HepG2 (cell line): Measurements from ENCODE around the gene TXNL4B. TPM values are rescaled to one million over a fixed set of nuclear protein-coding genes. Genes with fewer than 3 reads are reported as not detected.

ENCODE experiments used
- HCFC1 ChIP-seq: fragments of 150-350 bp; IDR thresholded peaks from 2 replicates; pipeline ENCODE4 v1.6.1; 2014; ENCODE audit warnings: low read depth, low read length
- HES4 ChIP-seq: sonication (generic); formaldehyde crosslinking; IDR thresholded peaks from 2 replicates; pipeline ENCODE4 v1.9.0; 2021; ENCODE audit warnings: mild to moderate bottlenecking, missing genetic modification reagents, borderline replicate concordance
- HHEX ChIP-seq: IDR thresholded peaks from 2 replicates; pipeline ENCODE4 v1.6.1; 2016; ENCODE audit warnings: control low read depth
- HNRNPH1 ChIP-seq: fragments of 200-400 bp; formaldehyde crosslinking; optimal IDR thresholded peaks from 2 replicates; pipeline ENCODE3; 2017; ENCODE audit warnings: mild to moderate bottlenecking, low read depth, low read length
- JUN ChIP-seq: sonication (generic); formaldehyde crosslinking; IDR thresholded peaks from 2 replicates; pipeline ENCODE4 v1.4.0; 2020; ENCODE audit warnings: mild to moderate bottlenecking, missing genetic modification reagents
- MEF2D ChIP-seq: sonication (generic); formaldehyde crosslinking; IDR thresholded peaks from 2 replicates; pipeline ENCODE4 v1.5.1; 2020; ENCODE audit warnings: mild to moderate bottlenecking, missing genetic modification reagents
- NFE2 ChIP-seq: sonication (generic); formaldehyde crosslinking; IDR thresholded peaks from 2 replicates; pipeline ENCODE4 v1.4.0; 2020; ENCODE audit warnings: missing genetic modification reagents
- RARA ChIP-seq: IDR thresholded peaks from 2 replicates; pipeline ENCODE4 v1.6.1; 2016; ENCODE audit warnings: missing genetic modification reagents, missing compliant biosample characterization
- RBAK ChIP-seq: sonication (generic); formaldehyde crosslinking; IDR thresholded peaks from 2 replicates; pipeline ENCODE4 v1.5.1; 2020; ENCODE audit warnings: mild to moderate bottlenecking, missing genetic modification reagents
- SP1 ChIP-seq, 2 experiments: fragments of 450-650 bp in 1 of 2; sonication (generic) in 1 of 2; formaldehyde crosslinking in 1 of 2; IDR thresholded peaks; 2 replicates each; pipeline versions ENCODE4 v1.4.0 to v1.6.1; 2016 to 2020; ENCODE audit warnings: missing genetic modification reagents in 1 of 2
- SUZ12 ChIP-seq: fragments of 150-350 bp; IDR thresholded peaks from 2 replicates; pipeline ENCODE4 v1.6.1; 2014; ENCODE audit warnings: low read depth, low read length
- TEAD3 ChIP-seq: optimal IDR thresholded peaks from 2 replicates; pipeline ENCODE3; 2016; ENCODE audit warnings: borderline replicate concordance
- ZC3H13 ChIP-seq: sonication (generic); formaldehyde crosslinking; IDR thresholded peaks from 2 replicates; pipeline ENCODE4 v1.8.1; 2023; ENCODE audit warnings: mild to moderate bottlenecking, missing genetic modification reagents, moderate library complexity
- ZIK1 ChIP-seq: sonication (generic); formaldehyde crosslinking; IDR thresholded peaks from 2 replicates; pipeline ENCODE4 v1.5.0; 2020; ENCODE audit warnings: mild to moderate bottlenecking, low read depth, missing genetic modification reagents, borderline replicate concordance
- ZNF274 ChIP-seq: sonication (generic); formaldehyde crosslinking; IDR thresholded peaks from 2 replicates; pipeline ENCODE4 v1.5.1; 2020; ENCODE audit warnings: mild to moderate bottlenecking, missing genetic modification reagents
- ZNF614 ChIP-seq: IDR thresholded peaks from 2 replicates; pipeline ENCODE4 v1.6.1; 2018; ENCODE audit warnings: missing biosample characterization, missing genetic modification reagents, inconsistent platforms, borderline replicate concordance
- ZNF816 ChIP-seq: sonication (generic); formaldehyde crosslinking; IDR thresholded peaks from 2 replicates; pipeline ENCODE4 v1.8.0; 2022; ENCODE audit warnings: missing genetic modification reagents, mild to moderate bottlenecking, borderline replicate concordance
- polyA plus RNA-seq, 8 experiments: library from polyadenylated mRNA; depleted of rRNA in 3 of 8; stranded (reverse) in 7 of 8; unstranded in 1 of 8; fragments of >200 nt; fragmentation: Illumina TruSeq in 4 of 8; extraction: Trizol in 4 of 8; gene quantifications; 2 replicates each; pipeline versions ENCODE4 v1.2.1 to v1.2.3, GENCODE V29; 2011 to 2016; ENCODE audit warnings: low read depth in 4 of 8, missing spikeins in 1 of 8, mixed read lengths in 1 of 8; ENCODE audit not compliant: insufficient read depth in 1 of 8
- total RNA-seq, 5 experiments: library from RNA; depleted of rRNA; stranded (reverse); fragments of >200 nt; fragmentation: Illumina TruSeq; extraction: Trizol; gene quantifications; 2 replicates each; pipeline ENCODE4 v1.2.3, GENCODE V29; 2016; ENCODE audit warnings: low read depth in 1 of 5
- TF ChIP-seq, protein P1 (sequence below): sonication (generic); formaldehyde crosslinking; IDR thresholded peaks from 2 replicates; pipeline ENCODE4 v1.4.0; 2020; ENCODE audit warnings: missing genetic modification reagents, low read depth, mild to moderate bottlenecking, borderline replicate concordance
- TF ChIP-seq, protein P2 (sequence below): sonication (generic); formaldehyde crosslinking; conservative IDR thresholded peaks from 2 replicates; pipeline ENCODE4 v1.4.0; 2020; ENCODE audit warnings: mild to moderate bottlenecking, missing genetic modification reagents, moderate library complexity
- TF ChIP-seq, protein P3 (sequence below): IDR thresholded peaks from 2 replicates; pipeline ENCODE4 v1.6.1; 2012; ENCODE audit warnings: inconsistent platforms
- TF ChIP-seq, protein P4 (sequence below): sonication (generic); formaldehyde crosslinking; IDR thresholded peaks from 2 replicates; pipeline ENCODE4 v1.5.1; 2020; ENCODE audit warnings: missing genetic modification reagents, mild to moderate bottlenecking, borderline replicate concordance
- TF ChIP-seq, protein P5 (sequence below): sonication (generic); formaldehyde crosslinking; IDR thresholded peaks from 2 replicates; pipeline ENCODE4 v1.5.0; 2020; ENCODE audit warnings: missing genetic modification reagents, mild to moderate bottlenecking, borderline replicate concordance

The TXNL4B gene
- total and polyA plus RNA-seq, 2 of the 13 experiments (the other 11 are each of a cell fraction or from before 2014, with no cell fraction given) = 17.4 to 18.3 TPM

DNA sequence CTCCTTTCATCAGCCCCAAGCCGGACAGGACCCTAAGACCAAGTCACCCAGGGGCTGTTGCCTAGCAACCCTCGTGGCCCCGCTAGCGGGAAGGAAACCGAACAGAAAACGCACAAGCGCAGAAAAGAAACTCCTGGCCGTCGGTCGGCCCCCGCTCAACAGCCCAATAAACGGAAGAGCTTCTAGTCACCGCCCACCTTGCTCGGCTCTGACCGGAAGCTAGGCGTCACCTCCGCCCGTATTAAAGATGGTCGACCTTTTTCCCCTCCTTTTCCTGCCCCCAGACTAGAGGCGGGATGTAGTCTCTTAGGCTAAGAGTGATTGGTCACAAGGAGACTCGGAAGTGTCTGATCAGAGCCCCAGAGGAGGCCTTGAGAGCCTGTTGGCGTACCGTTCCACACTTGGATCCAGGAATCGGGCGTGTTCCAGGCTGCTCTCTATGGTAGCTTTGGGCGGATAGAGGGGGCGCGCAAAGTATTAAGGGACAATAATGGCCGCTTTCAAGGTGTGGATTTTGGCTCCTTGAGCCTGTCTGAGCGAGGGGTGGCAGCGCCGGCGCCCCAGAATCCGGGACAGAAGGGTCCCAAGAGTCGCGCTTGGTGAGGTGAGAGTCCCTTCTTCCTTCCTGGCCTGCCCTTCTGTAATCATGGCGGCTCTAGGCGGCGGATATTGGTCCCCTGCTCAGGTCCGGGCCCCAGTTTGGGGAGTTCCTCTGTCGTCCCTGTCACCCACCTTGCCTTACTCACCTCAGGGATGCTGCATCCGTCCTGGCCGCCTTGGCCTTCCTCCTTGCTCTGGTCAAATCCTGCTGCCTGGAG lies at the start of gene TXNL4B, which contains the start of gene DHX38 (continued):
- TF ChIP-seq JUN (CRISPR knock-in tag) (no peak), RARA (CRISPR knock-in tag) (peak; percentile 12; the same call in 1 of the 2 replicates), HCFC1 (peak; percentile 75), HNRNPH1 (no peak), NFE2 (CRISPR knock-in tag) (no peak), HES4 (CRISPR knock-in tag) (no peak; the same call in 1 of the 2 replicates), ZNF274 (peak; percentile 97), HHEX (CRISPR knock-in tag) (peak; percentile 64), SUZ12 (no peak), RBAK (no peak), ZC3H13 (CRISPR knock-in tag) (no peak), ZIK1 (CRISPR knock-in tag) (no peak), SP1 (IDR thresholded peaks at IDR 0.05) (no peak), SP1 (CRISPR knock-in tag; IDR thresholded peaks at IDR 0.05) (peak; percentile 79), TEAD3 (CRISPR knock-in tag) (peak; percentile 23), ZNF614 (no peak), ZNF816 (CRISPR knock-in tag) (peak; percentile 88), MEF2D (CRISPR knock-in tag) (0 out of 2 replicates have a peak, but pooled peaks have one; percentile 54)
- TF ChIP-seq, protein P1, sequence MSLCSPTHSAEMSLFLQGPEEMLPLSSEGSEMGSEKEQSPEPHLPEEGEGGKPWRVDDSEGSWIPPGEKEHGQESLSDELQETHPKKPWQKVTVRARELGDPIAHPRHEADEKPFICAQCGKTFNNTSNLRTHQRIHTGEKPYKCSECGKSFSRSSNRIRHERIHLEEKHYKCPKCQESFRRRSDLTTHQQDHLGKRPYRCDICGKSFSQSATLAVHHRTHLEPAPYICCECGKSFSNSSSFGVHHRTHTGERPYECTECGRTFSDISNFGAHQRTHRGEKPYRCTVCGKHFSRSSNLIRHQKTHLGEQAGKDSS (CRISPR knock-in tag) = 0 out of 2 replicates have a peak, but pooled peaks have one; percentile 67
- TF ChIP-seq, protein P2, sequence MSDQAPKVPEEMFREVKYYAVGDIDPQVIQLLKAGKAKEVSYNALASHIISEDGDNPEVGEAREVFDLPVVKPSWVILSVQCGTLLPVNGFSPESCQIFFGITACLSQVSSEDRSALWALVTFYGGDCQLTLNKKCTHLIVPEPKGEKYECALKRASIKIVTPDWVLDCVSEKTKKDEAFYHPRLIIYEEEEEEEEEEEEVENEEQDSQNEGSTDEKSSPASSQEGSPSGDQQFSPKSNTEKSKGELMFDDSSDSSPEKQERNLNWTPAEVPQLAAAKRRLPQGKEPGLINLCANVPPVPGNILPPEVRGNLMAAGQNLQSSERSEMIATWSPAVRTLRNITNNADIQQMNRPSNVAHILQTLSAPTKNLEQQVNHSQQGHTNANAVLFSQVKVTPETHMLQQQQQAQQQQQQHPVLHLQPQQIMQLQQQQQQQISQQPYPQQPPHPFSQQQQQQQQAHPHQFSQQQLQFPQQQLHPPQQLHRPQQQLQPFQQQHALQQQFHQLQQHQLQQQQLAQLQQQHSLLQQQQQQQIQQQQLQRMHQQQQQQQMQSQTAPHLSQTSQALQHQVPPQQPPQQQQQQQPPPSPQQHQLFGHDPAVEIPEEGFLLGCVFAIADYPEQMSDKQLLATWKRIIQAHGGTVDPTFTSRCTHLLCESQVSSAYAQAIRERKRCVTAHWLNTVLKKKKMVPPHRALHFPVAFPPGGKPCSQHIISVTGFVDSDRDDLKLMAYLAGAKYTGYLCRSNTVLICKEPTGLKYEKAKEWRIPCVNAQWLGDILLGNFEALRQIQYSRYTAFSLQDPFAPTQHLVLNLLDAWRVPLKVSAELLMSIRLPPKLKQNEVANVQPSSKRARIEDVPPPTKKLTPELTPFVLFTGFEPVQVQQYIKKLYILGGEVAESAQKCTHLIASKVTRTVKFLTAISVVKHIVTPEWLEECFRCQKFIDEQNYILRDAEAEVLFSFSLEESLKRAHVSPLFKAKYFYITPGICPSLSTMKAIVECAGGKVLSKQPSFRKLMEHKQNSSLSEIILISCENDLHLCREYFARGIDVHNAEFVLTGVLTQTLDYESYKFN (CRISPR knock-in tag) = peak; percentile 64
- TF ChIP-seq, protein P3, sequence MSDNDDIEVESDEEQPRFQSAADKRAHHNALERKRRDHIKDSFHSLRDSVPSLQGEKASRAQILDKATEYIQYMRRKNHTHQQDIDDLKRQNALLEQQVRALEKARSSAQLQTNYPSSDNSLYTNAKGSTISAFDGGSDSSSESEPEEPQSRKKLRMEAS = no peak; the same call in 1 of the 2 replicates
- TF ChIP-seq, protein P4, sequence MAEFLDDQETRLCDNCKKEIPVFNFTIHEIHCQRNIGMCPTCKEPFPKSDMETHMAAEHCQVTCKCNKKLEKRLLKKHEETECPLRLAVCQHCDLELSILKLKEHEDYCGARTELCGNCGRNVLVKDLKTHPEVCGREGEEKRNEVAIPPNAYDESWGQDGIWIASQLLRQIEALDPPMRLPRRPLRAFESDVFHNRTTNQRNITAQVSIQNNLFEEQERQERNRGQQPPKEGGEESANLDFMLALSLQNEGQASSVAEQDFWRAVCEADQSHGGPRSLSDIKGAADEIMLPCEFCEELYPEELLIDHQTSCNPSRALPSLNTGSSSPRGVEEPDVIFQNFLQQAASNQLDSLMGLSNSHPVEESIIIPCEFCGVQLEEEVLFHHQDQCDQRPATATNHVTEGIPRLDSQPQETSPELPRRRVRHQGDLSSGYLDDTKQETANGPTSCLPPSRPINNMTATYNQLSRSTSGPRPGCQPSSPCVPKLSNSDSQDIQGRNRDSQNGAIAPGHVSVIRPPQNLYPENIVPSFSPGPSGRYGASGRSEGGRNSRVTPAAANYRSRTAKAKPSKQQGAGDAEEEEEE (CRISPR knock-in tag) = no peak
- TF ChIP-seq, protein P5, sequence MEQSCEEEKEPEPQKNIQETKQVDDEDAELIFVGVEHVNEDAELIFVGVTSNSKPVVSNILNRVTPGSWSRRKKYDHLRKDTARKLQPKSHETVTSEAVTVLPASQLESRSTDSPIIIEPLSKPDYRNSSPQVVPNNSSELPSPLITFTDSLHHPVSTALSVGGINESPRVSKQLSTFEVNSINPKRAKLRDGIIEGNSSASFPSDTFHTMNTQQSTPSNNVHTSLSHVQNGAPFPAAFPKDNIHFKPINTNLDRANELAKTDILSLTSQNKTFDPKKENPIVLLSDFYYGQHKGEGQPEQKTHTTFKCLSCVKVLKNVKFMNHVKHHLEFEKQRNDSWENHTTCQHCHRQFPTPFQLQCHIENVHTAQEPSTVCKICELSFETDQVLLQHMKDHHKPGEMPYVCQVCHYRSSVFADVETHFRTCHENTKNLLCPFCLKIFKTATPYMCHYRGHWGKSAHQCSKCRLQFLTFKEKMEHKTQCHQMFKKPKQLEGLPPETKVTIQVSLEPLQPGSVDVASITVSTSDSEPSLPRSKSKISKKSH (CRISPR knock-in tag) = peak; percentile 57
